Measurements from ENCODE around the gene TMEM225B. TPM values are rescaled to one million over a fixed set of nuclear protein-coding genes. Genes with fewer than 3 reads are reported as not detected.
A peak's percentile ranks its signal among the peaks of the same experiment; 100 is the strongest.
"Not testable (repeated sequence)": the region's sequence is repeated elsewhere in the genome, so short reads cannot be mapped to it uniquely, and the experiment has no call there.

The TMEM225B gene
- total RNA-seq, 1 donor from 2014 or later: 1.2 TPM

DNA sequence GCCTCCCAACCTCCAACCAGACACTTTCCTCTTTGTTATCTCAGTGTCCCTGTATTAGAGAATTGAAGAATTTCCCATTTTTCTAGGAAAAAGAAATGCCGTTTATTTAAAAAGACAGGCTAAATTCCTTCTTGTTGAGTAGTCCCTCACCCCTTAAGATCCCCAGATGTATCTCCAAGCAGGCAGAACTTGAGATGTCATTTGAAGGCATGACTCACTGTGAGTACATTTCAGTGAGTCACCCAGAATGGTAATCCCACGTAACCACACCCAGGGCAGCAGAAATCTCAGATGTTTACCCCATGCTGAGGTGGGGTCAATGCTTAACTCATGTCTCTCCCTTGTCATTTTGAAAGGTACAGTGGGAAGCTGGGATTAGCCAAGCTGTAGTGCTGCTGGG lies 35.2 kb upstream of the TMEM225B start:
- no peak for DNase-seq (ENCODE audit: extremely low spot score in 2 of 2)
- Histone ChIP-seq H3K4me1 (peaks cover 53% of the 10 kb centered on the region), H3K27me3 (no peaks in the 10 kb centered on the region), H3K27ac (peak overlapping the region; percentile 85), H3K36me3 (peaks cover 4 to 48% of the 10 kb centered on the region in 2 donors), H3K9me3 (no peaks in the 10 kb centered on the region), H3K4me3 (no peak overlapping the region)
- intact Hi-C loops (cut with DNase I): no loop called here
- TF ChIP-seq POLR2AphosphoS5 (IDR thresholded peaks at IDR 0.05; ENCODE audit: insufficient read depth in 1 of 2, low read depth in 1 of 2) (peak in 1 of 2 donors; percentile 75), POLR2A (IDR thresholded peaks at IDR 0.05) (no peak)

DNA sequence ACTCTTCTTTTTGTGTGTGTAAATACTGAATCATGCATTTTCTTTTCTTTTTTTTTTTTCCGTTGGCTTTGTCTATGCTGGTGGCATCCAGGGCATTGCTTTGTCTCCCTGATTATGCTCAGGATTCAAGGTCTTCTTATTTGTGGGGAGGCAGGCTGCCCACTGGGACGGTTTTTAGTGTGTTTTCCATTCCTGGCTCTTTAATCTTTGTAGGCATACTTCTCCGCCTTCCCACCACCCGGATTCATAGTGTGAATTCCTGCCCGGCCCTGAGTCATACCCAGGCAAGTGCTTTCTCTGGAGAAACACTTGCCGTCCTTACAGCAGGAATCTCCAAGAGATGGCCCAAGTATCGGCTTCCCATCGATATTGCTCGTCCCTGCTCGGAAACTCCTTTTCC lies 34.4 kb upstream of the TMEM225B start:
- TF ChIP-seq, protein P1, sequence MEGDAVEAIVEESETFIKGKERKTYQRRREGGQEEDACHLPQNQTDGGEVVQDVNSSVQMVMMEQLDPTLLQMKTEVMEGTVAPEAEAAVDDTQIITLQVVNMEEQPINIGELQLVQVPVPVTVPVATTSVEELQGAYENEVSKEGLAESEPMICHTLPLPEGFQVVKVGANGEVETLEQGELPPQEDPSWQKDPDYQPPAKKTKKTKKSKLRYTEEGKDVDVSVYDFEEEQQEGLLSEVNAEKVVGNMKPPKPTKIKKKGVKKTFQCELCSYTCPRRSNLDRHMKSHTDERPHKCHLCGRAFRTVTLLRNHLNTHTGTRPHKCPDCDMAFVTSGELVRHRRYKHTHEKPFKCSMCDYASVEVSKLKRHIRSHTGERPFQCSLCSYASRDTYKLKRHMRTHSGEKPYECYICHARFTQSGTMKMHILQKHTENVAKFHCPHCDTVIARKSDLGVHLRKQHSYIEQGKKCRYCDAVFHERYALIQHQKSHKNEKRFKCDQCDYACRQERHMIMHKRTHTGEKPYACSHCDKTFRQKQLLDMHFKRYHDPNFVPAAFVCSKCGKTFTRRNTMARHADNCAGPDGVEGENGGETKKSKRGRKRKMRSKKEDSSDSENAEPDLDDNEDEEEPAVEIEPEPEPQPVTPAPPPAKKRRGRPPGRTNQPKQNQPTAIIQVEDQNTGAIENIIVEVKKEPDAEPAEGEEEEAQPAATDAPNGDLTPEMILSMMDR (IDR thresholded peaks at IDR 0.05): no peak
- no peak for TF ChIP-seq POLR2A (IDR thresholded peaks at IDR 0.05)
- no peak for TF ChIP-seq POLR2AphosphoS5 (IDR thresholded peaks at IDR 0.05; ENCODE audit: insufficient read depth in 1 of 2, low read depth in 1 of 2)

DNA sequence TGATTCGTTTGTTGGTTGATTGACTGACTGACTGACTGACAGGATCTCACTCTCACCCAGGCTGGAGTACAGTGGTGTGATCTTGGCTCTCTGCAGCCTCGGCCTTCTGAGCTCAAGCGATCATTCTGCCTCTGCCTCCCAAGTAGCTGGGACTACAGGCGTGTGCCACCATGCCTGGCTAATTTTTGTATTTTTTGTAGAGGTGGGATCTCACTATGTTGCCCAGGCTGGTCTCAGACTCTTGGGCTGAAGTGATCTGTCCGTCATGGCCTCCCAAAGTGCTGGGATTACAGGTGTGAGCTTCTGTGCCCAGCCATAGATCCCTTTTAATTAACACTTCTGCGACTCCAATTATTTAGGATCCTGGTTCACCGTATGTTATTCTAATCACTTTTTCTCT lies 29.3 kb upstream of the TMEM225B start:
- DNase-seq (ENCODE audit: extremely low spot score in 2 of 2); H3K4me3 ChIP-seq; H3K9me3 ChIP-seq; H3K27me3 ChIP-seq; intact Hi-C loops (cut with DNase I); H3K4me1 ChIP-seq; H3K27ac ChIP-seq: not testable (repeated sequence)
- peaks cover 0 to 41% of the 10 kb centered on the region in 2 donors for H3K36me3 ChIP-seq

More for the DNA sequence above, 34.4 kb upstream of the TMEM225B start:
- Histone ChIP-seq H3K27ac (peak overlapping the region; percentile 31), H3K36me3 (peaks cover 4 to 54% of the 10 kb centered on the region in 2 donors), H3K4me1 (peaks cover 53% of the 10 kb centered on the region), H3K27me3 (no peaks in the 10 kb centered on the region), H3K4me3 (no peak overlapping the region), H3K9me3 (no peaks in the 10 kb centered on the region)
- no peak for DNase-seq (ENCODE audit: extremely low spot score in 2 of 2)
- intact Hi-C loops (cut with DNase I): no loop called here

DNA sequence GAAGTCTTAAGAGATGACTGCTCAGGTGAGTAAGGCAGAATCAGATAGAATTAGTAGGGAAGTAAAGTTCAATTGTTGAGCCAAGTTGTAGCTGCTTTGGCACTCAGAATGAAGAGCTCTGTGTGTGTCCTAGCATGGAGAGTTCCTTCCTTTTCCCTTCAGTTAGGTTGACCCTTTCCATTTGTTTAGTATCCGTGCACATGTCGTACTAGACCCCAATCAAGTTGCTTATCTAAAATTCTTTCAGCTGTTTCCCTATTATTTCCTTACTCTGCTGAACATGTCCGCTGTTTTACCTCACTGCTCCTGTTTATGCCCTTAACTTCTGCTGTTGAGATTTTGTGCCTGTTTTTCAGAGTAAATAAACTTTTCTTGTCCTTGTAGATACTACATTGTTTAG lies 26.3 kb upstream of the TMEM225B start:
- TF ChIP-seq POLR2AphosphoS5 (IDR thresholded peaks at IDR 0.05; ENCODE audit: insufficient read depth in 1 of 2, low read depth in 1 of 2) (no peak), POLR2A (IDR thresholded peaks at IDR 0.05) (no peak)
- TF ChIP-seq, protein P1 (IDR thresholded peaks at IDR 0.05): no peak
- Histone ChIP-seq H3K9me3 (no peaks in the 10 kb centered on the region), H3K4me1 (no peaks in the 10 kb centered on the region), H3K4me3 (no peak overlapping the region), H3K27me3 (no peaks in the 10 kb centered on the region), H3K36me3 (peaks cover 0 to 26% of the 10 kb centered on the region in 2 donors), H3K27ac (no peak overlapping the region)
- intact Hi-C loops (cut with DNase I): no loop called here
- no peak for DNase-seq (ENCODE audit: extremely low spot score in 2 of 2)

DNA sequence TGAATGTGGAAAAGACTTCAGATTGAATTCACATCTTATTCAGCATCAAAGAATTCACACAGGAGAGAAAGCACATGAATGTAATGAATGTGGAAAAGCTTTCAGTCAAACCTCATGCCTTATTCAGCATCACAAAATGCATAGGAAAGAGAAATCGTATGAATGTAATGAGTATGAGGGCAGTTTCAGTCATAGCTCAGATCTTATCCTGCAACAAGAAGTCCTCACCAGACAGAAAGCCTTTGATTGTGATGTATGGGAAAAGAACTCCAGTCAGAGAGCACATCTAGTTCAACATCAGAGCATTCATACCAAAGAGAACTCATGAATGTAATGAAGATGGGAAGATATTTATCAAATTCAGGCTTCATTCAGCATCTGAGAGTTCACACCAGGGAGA lies 24.8 kb upstream of the TMEM225B start:
- Histone ChIP-seq H3K4me3 (no peak overlapping the region), H3K4me1 (no peaks in the 10 kb centered on the region), H3K27me3 (no peaks in the 10 kb centered on the region), H3K36me3 (peaks cover 0 to 24% of the 10 kb centered on the region in 2 donors), H3K9me3 (no peaks in the 10 kb centered on the region), H3K27ac (no peak overlapping the region)
- TF ChIP-seq POLR2A (IDR thresholded peaks at IDR 0.05): no peak
- TF ChIP-seq, protein P1 (IDR thresholded peaks at IDR 0.05): no peak
- no peak for TF ChIP-seq POLR2AphosphoS5 (IDR thresholded peaks at IDR 0.05; ENCODE audit: insufficient read depth in 1 of 2, low read depth in 1 of 2)
- intact Hi-C loops (cut with DNase I): no loop called here
- DNase-seq (ENCODE audit: extremely low spot score in 2 of 2): no peak

DNA sequence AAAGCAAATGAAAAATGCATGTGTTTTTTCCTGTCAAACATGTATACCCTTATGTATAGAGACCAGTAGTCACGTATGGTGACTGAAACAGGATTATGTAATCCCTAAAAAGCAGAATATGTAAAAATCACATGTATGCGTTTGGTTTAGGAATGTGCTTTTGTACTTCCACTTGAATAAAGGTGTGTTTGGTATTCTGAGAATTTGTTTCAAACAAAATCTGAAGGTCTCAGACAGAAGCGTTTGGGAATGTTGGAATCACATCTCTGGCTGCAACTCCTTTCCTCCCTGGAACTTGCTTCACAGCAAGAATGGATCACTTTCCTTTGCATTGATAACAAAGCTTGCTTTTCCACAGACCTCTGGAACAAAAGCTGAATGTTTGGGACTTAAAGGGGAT lies 21.8 kb upstream of the TMEM225B start:
- no peaks in the 10 kb centered on the region for H3K27me3 ChIP-seq

More for the DNA sequence above, 21.8 kb upstream of the TMEM225B start:
- no peak for DNase-seq (ENCODE audit: extremely low spot score in 2 of 2)
- peaks cover 0 to 14% of the 10 kb centered on the region in 2 donors for H3K36me3 ChIP-seq
- H3K9me3 ChIP-seq: no peaks in the 10 kb centered on the region
- intact Hi-C loops (cut with DNase I): no loop called here
- no peak overlapping the region for H3K27ac ChIP-seq
- H3K4me1 ChIP-seq: peaks cover 19% of the 10 kb centered on the region
- no peak for TF ChIP-seq POLR2AphosphoS5 (IDR thresholded peaks at IDR 0.05; ENCODE audit: insufficient read depth in 1 of 2, low read depth in 1 of 2)
- TF ChIP-seq, protein P1 (IDR thresholded peaks at IDR 0.05): no peak
- no peak for TF ChIP-seq POLR2A (IDR thresholded peaks at IDR 0.05)
- H3K4me3 ChIP-seq: no peak overlapping the region
